GM23338 (cell line): ENCODE data around the gene COA8. TPM values are rescaled to one million over a fixed set of nuclear protein-coding genes. Genes with fewer than 3 reads are reported as not detected.

Source experiments
- ATAC-seq: fragments of 200-7000 bp; cut with Tn5 transposase; 3 replicates; pipeline ENCODE4 v1.9.1; 2020
- DNase-seq: peaks from one replicate; pipeline ENCODE4 v3.0.0-alpha.2; 2015; ENCODE audit warnings: low spot score
- H2AFZ ChIP-seq: fragments of 200-600 bp; sonication (generic); 2 replicates; pipeline ENCODE4 v1.8.0; 2016; ENCODE audit warnings: antibody characterized with exemption, mild to moderate bottlenecking, moderate library complexity
- H3F3A ChIP-seq: fragments of 200-600 bp; sonication (generic); replicated peaks from 2 replicates; pipeline ENCODE4 v1.8.0; 2017; ENCODE audit warnings: antibody characterized with exemption, mixed run types, low read depth
- H3K27ac ChIP-seq: fragments of 200-600 bp; sonication (generic); 2 replicates; pipeline ENCODE4 v1.6.1; 2016; ENCODE audit warnings: low read depth
- H3K27me3 ChIP-seq: fragments of 200-600 bp; sonication (generic); 2 replicates; pipeline ENCODE4 v1.8.0; 2016; ENCODE audit warnings: mild to moderate bottlenecking, mixed run types, moderate library complexity; ENCODE audit not compliant: insufficient read depth
- H3K36me3 ChIP-seq: fragments of 200-600 bp; sonication (generic); 2 replicates; pipeline ENCODE4 v1.8.0; 2016; ENCODE audit warnings: mild to moderate bottlenecking; ENCODE audit not compliant: insufficient read depth
- H3K4me1 ChIP-seq: fragments of 200-600 bp; sonication (generic); 2 replicates; pipeline ENCODE4 v1.8.0; 2016; ENCODE audit warnings: mild to moderate bottlenecking, moderate library complexity; ENCODE audit not compliant: insufficient read depth
- H3K4me2 ChIP-seq: fragments of 200-600 bp; sonication (generic); 2 replicates; pipeline ENCODE4 v1.7.1; 2017; ENCODE audit warnings: mixed run types
- H3K4me3 ChIP-seq: fragments of 200-600 bp; sonication (generic); 2 replicates; pipeline ENCODE4 v1.6.1; 2016; ENCODE audit warnings: mixed run types
- H3K79me2 ChIP-seq: fragments of 200-600 bp; sonication (generic); replicated peaks from 2 replicates; pipeline ENCODE4 v1.8.0; 2017; ENCODE audit warnings: mild to moderate bottlenecking; ENCODE audit not compliant: insufficient read depth
- H3K9me2 ChIP-seq: fragments of 200-600 bp; sonication (generic); 2 replicates; pipeline ENCODE4 v1.8.0; 2017; ENCODE audit not compliant: insufficient read depth
- H4K20me1 ChIP-seq: fragments of 200-600 bp; sonication (generic); replicated peaks from 2 replicates; pipeline ENCODE4 v1.8.0; 2017; ENCODE audit warnings: mild to moderate bottlenecking; ENCODE audit not compliant: insufficient read depth
- H3K27ac Mint-ChIP-seq: 2 replicates; pipeline ENCODE4 v1.8.0; 2020; ENCODE audit warnings: inconsistent platforms, mild to moderate bottlenecking, moderate library complexity, mixed read lengths
- H3K27me3 Mint-ChIP-seq: 3 replicates; pipeline ENCODE4 v1.8.0; 2022; ENCODE audit warnings: low read depth, mild to moderate bottlenecking, moderate library complexity, mixed read lengths, inconsistent platforms; ENCODE audit not compliant: insufficient read depth, poor library complexity
- H3K36me3 Mint-ChIP-seq: 3 replicates; pipeline ENCODE4 v1.8.0; 2021; ENCODE audit warnings: low read depth, mild to moderate bottlenecking, inconsistent platforms, moderate library complexity, mixed read lengths
- H3K4me1 Mint-ChIP-seq: 3 replicates; pipeline ENCODE4 v1.8.0; 2020; ENCODE audit warnings: mild to moderate bottlenecking, inconsistent platforms, mixed read lengths
- H3K4me3 Mint-ChIP-seq: 3 replicates; pipeline ENCODE4 v1.8.0; 2021; ENCODE audit warnings: moderate library complexity, mild to moderate bottlenecking, inconsistent platforms, mixed read lengths
- H3K9me3 Mint-ChIP-seq: 3 replicates; pipeline ENCODE4 v1.8.0; 2020; ENCODE audit warnings: moderate library complexity, mild to moderate bottlenecking, inconsistent platforms, mixed read lengths
- CREB1 ChIP-seq: fragments of 250-450 bp; sonication (Bioruptor Pico); IDR thresholded peaks from 2 replicates; pipeline ENCODE4 v1.5.0; 2020; ENCODE audit warnings: low read depth, mild to moderate bottlenecking, moderate library complexity
- ETS1 ChIP-seq: IDR thresholded peaks from 2 replicates; pipeline ENCODE4 v1.6.1; 2016; ENCODE audit warnings: antibody characterized with exemption
- EZH2 ChIP-seq: fragments of 200-600 bp; sonication (generic); IDR thresholded peaks from one replicate; pipeline ENCODE4 v1.8.0; 2017; ENCODE audit warnings: antibody characterized with exemption, mild to moderate bottlenecking, low read depth; ENCODE audit not compliant: unreplicated experiment
- EZH2phosphoT487 ChIP-seq: fragments of 200-600 bp; sonication (generic); IDR thresholded peaks from one replicate; pipeline ENCODE4 v1.8.1; 2018; ENCODE audit warnings: antibody characterized with exemption; ENCODE audit not compliant: unreplicated experiment
- JUNB ChIP-seq: IDR thresholded peaks from one replicate; pipeline ENCODE4 v1.6.1; 2016; ENCODE audit warnings: antibody characterized with exemption; ENCODE audit not compliant: unreplicated experiment
- NANOG ChIP-seq: IDR thresholded peaks from 2 replicates; pipeline ENCODE4 v1.6.1; 2016; ENCODE audit warnings: antibody characterized with exemption, borderline replicate concordance
- POLR2AphosphoS5 ChIP-seq: IDR thresholded peaks from 2 replicates; pipeline ENCODE4 v1.6.1; 2016; ENCODE audit warnings: antibody characterized with exemption, low read depth
- STAT1 ChIP-seq: IDR thresholded peaks from one replicate; pipeline ENCODE4 v1.6.1; 2016; ENCODE audit warnings: antibody characterized with exemption; ENCODE audit not compliant: unreplicated experiment
- ZNF114 ChIP-seq: fragments of 250-450 bp; sonication (Bioruptor Pico); IDR thresholded peaks from 2 replicates; pipeline ENCODE4 v1.5.0; 2020; ENCODE audit warnings: mild to moderate bottlenecking, moderate library complexity
- ZNF331 ChIP-seq: fragments of 250-450 bp; sonication (Bioruptor Pico); IDR thresholded peaks from 2 replicates; pipeline ENCODE4 v1.5.0; 2020; ENCODE audit warnings: low read depth, mild to moderate bottlenecking, moderate library complexity
- ZNF462 ChIP-seq: fragments of 250-450 bp; sonication (Bioruptor Pico); IDR thresholded peaks from 2 replicates; pipeline ENCODE4 v1.5.0; 2020; ENCODE audit warnings: mild to moderate bottlenecking, moderate library complexity
- polyA plus RNA-seq: library from polyadenylated mRNA; unstranded; fragments of >200 nt; fragmentation: Nextera tagmentation; extraction: Ambion mirVana; gene quantifications from 2 replicates; pipeline ENCODE4 v1.2.1, GENCODE V29; 2016
- total RNA-seq: library from RNA; depleted of rRNA; stranded (reverse); fragments of >200 nt; shearing (Covaris generic); gene quantifications from 2 replicates; pipeline ENCODE4 v1.2.3, GENCODE V29; 2014
- TF ChIP-seq, protein P1 (sequence below): IDR thresholded peaks from one replicate; pipeline ENCODE4 v1.6.1; 2018; ENCODE audit warnings: antibody characterized with exemption; ENCODE audit not compliant: unreplicated experiment
- TF ChIP-seq, protein P2 (sequence below), 2 experiments: fragments of 200-600 bp in 1 of 2; sonication (generic) in 1 of 2; conservative IDR thresholded peaks; 2 replicates each; pipeline versions ENCODE4 v1.5.1 to v1.6.1; 2016 to 2017; ENCODE audit warnings: antibody characterized with exemption in 2 of 2, low read depth in 2 of 2, mild to moderate bottlenecking in 2 of 2, moderate library complexity in 1 of 2

Gene COA8
- total and polyA plus RNA-seq, 2 experiments from 2014 or later, result 61.3 to 130 TPM

DNA sequence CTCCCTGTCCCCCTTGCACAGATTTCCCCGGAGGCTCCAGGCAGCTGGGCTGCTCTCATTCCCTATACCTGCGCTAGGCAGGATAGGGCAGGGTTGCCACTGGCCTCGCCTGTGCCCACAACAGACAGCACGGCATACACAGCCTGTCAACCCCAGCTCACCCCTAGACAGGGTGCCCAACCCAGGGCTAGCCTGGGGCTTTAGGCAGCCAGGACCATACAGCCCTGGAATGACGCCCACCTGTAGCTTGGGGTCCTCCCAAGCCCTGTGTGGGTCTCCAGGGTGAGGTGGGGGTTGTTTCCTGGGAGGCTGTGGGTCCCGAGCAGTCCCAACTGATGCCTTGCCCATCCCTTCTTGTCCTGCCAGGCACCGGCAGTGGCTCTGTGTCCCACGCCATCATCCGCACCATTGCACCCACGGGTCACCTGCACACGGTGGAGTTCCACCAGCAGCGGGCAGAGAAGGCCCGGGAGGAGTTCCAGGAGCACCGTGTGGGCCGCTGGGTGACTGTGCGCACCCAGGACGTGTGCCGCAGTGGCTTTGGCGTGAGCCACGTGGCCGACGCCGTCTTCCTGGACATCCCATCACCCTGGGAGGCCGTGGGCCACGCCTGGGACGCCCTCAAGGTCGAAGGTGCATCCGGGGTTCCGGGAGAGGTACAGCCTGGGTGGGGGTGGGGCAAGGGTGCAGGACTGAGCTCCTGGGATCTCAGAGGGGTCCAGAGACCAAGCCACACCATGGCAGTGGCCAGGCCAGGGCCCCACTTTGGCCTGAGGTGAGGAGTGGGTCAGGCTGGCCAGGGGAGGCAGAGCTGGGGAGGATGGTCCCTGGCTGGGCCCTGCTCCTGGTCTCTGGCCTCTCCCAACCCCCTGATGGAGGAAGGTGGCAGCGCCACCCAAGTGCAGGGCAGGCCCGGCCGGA is 30.3 kb upstream of the COA8 start:
- no peak overlapping the region for H3K27ac ChIP-seq
- no peak overlapping the region for H3K27ac Mint-ChIP-seq
- H3K36me3 Mint-ChIP-seq, result peaks cover 4% of the 10 kb centered on the region; the same call in 1 of the 3 replicates
- H3K9me3 Mint-ChIP-seq, result no peaks in the 10 kb centered on the region; the same call in 2 of the 3 replicates
- H3K36me3 ChIP-seq, result no peaks in the 10 kb centered on the region
- no peaks in the 10 kb centered on the region for H3K27me3 ChIP-seq
- DNase-seq (no peak), ATAC-seq (no peak)
- no peak overlapping the region for H3K4me3 Mint-ChIP-seq
- TF ChIP-seq POLR2AphosphoS5 (no peak), ZNF462 (CRISPR knock-in tag) (no peak), ETS1 (no peak), ZNF331 (no peak), ZNF114 (CRISPR knock-in tag) (no peak), JUNB (no peak), EZH2phosphoT487 (no peak), CREB1 (no peak), NANOG (no peak), EZH2 (no peak), STAT1 (no peak)
- TF ChIP-seq, protein P1, sequence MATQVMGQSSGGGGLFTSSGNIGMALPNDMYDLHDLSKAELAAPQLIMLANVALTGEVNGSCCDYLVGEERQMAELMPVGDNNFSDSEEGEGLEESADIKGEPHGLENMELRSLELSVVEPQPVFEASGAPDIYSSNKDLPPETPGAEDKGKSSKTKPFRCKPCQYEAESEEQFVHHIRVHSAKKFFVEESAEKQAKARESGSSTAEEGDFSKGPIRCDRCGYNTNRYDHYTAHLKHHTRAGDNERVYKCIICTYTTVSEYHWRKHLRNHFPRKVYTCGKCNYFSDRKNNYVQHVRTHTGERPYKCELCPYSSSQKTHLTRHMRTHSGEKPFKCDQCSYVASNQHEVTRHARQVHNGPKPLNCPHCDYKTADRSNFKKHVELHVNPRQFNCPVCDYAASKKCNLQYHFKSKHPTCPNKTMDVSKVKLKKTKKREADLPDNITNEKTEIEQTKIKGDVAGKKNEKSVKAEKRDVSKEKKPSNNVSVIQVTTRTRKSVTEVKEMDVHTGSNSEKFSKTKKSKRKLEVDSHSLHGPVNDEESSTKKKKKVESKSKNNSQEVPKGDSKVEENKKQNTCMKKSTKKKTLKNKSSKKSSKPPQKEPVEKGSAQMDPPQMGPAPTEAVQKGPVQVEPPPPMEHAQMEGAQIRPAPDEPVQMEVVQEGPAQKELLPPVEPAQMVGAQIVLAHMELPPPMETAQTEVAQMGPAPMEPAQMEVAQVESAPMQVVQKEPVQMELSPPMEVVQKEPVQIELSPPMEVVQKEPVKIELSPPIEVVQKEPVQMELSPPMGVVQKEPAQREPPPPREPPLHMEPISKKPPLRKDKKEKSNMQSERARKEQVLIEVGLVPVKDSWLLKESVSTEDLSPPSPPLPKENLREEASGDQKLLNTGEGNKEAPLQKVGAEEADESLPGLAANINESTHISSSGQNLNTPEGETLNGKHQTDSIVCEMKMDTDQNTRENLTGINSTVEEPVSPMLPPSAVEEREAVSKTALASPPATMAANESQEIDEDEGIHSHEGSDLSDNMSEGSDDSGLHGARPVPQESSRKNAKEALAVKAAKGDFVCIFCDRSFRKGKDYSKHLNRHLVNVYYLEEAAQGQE, result no peak
- TF ChIP-seq, protein P2, sequence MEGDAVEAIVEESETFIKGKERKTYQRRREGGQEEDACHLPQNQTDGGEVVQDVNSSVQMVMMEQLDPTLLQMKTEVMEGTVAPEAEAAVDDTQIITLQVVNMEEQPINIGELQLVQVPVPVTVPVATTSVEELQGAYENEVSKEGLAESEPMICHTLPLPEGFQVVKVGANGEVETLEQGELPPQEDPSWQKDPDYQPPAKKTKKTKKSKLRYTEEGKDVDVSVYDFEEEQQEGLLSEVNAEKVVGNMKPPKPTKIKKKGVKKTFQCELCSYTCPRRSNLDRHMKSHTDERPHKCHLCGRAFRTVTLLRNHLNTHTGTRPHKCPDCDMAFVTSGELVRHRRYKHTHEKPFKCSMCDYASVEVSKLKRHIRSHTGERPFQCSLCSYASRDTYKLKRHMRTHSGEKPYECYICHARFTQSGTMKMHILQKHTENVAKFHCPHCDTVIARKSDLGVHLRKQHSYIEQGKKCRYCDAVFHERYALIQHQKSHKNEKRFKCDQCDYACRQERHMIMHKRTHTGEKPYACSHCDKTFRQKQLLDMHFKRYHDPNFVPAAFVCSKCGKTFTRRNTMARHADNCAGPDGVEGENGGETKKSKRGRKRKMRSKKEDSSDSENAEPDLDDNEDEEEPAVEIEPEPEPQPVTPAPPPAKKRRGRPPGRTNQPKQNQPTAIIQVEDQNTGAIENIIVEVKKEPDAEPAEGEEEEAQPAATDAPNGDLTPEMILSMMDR (conservative IDR thresholded peaks at IDR 0.05; ENCODE audit: low read depth in 2 of 2), result no peak
- peaks cover 16% of the 10 kb centered on the region for H3K4me1 Mint-ChIP-seq
- peaks cover 22% of the 10 kb centered on the region for H3K79me2 ChIP-seq
- no peak overlapping the region for H3K4me3 ChIP-seq
- H3K27me3 Mint-ChIP-seq, result peaks cover 14% of the 10 kb centered on the region
- H3F3A ChIP-seq, result 0 out of 2 replicates have a peak, but pooled peaks cover 6% of the 10 kb centered on the region
- H3K4me1 ChIP-seq, result peaks cover 4% of the 10 kb centered on the region; the same call in 1 of the 2 replicates
- H4K20me1 ChIP-seq, result peaks cover 10% of the 10 kb centered on the region
- H2AFZ ChIP-seq, result no peak overlapping the region
- no peak overlapping the region for H3K4me2 ChIP-seq
- H3K9me2 ChIP-seq, result no peaks in the 10 kb centered on the region
